ENCODE measurements around the gene TMEM54.

TMEM54 gene

GRCh38 chr1:32860566-32860965, 40.6 kb downstream of the TMEM54 start:
- FAIRE-seq, result no peak

- no peak for FAIRE-seq
Measured at GRCh38 chr1:32859915-32860314, 41.3 kb downstream of the TMEM54 start.

GRCh38 chr1:32858791-32859190, 42.4 kb downstream of the TMEM54 start:
- no peak for FAIRE-seq

- FAIRE-seq, result no peak
Measured at GRCh38 chr1:32858136-32858535, 43.1 kb downstream of the TMEM54 start.

- no peak for FAIRE-seq
Measured at GRCh38 chr1:32855861-32856617, 45.1 kb downstream of the TMEM54 start.

- FAIRE-seq, result no peak
Measured at GRCh38 chr1:32848354-32849063, 52.7 kb downstream of the TMEM54 start.

Measured in A204.1 (cell line).